HepG2 (cell line): Measurements from ENCODE around the gene DOK7. TPM values are rescaled to one million over a fixed set of nuclear protein-coding genes. Genes with fewer than 3 reads are reported as not detected.
A peak's percentile ranks its signal among the peaks of the same experiment; 100 is the strongest.

ENCODE experiments used
- JARID2 ChIP-seq: sonication (generic); formaldehyde crosslinking; IDR thresholded peaks from 2 replicates; pipeline ENCODE4 v1.8.1; 2023; ENCODE audit warnings: missing genetic modification reagents, inconsistent platforms; ENCODE audit not compliant: insufficient replicate concordance
- KLF12 ChIP-seq: sonication (generic); formaldehyde crosslinking; IDR thresholded peaks from 2 replicates; pipeline ENCODE4 v1.4.0; 2020; ENCODE audit warnings: missing genetic modification reagents, borderline replicate concordance
- KLF9 ChIP-seq: IDR thresholded peaks from 2 replicates; pipeline ENCODE4 v1.6.1; 2016; ENCODE audit warnings: low read depth
- MED8 ChIP-seq: sonication (generic); formaldehyde crosslinking; IDR thresholded peaks from 2 replicates; pipeline ENCODE4 v1.8.1; 2023; ENCODE audit warnings: mild to moderate bottlenecking, missing genetic modification reagents; ENCODE audit not compliant: insufficient replicate concordance
- MTF2 ChIP-seq: sonication (generic); formaldehyde crosslinking; IDR thresholded peaks from 2 replicates; pipeline ENCODE4 v1.5.0; 2020; ENCODE audit warnings: missing genetic modification reagents, borderline replicate concordance
- MXD4 ChIP-seq: IDR thresholded peaks from 2 replicates; pipeline ENCODE4 v1.6.1; 2016; ENCODE audit warnings: mild to moderate bottlenecking, missing biosample characterization, missing genetic modification reagents
- NBN ChIP-seq: fragments of 450-650 bp; conservative IDR thresholded peaks from 2 replicates; pipeline ENCODE4 v1.6.1; 2017
- REL ChIP-seq: sonication (generic); formaldehyde crosslinking; conservative IDR thresholded peaks from 2 replicates; pipeline ENCODE4 v1.8.0; 2022; ENCODE audit warnings: mild to moderate bottlenecking, missing genetic modification reagents, moderate library complexity
- RFX3 ChIP-seq: IDR thresholded peaks from 2 replicates; pipeline ENCODE4 v1.6.1; 2016; ENCODE audit warnings: missing biosample characterization, missing genetic modification reagents
- RNF2 ChIP-seq: fragments of 450-650 bp; conservative IDR thresholded peaks from 2 replicates; pipeline ENCODE4 v1.6.1; 2016; ENCODE audit warnings: low read depth
- SIN3A ChIP-seq: IDR thresholded peaks from 2 replicates; pipeline ENCODE4 v1.6.1; 2011; ENCODE audit warnings: low read depth, mild to moderate bottlenecking, control low read depth, low read length, borderline replicate concordance
- TAF1 ChIP-seq: sonication (generic); formaldehyde crosslinking; IDR thresholded peaks from 2 replicates; pipeline ENCODE4 v1.4.0; 2020; ENCODE audit warnings: missing genetic modification reagents
- TBL1XR1 ChIP-seq: fragments of 150-350 bp; IDR thresholded peaks from 2 replicates; pipeline ENCODE4 v1.6.1; 2014; ENCODE audit warnings: borderline replicate concordance, low read length; ENCODE audit not compliant: partially characterized antibody
- TOE1 ChIP-seq: sonication (generic); formaldehyde crosslinking; IDR thresholded peaks from 2 replicates; pipeline ENCODE4 v1.4.0; 2020; ENCODE audit warnings: mild to moderate bottlenecking, missing genetic modification reagents
- ZNF138 ChIP-seq: sonication (generic); formaldehyde crosslinking; IDR thresholded peaks from 2 replicates; pipeline ENCODE4 v1.5.0; 2020; ENCODE audit warnings: mild to moderate bottlenecking, low read depth, missing genetic modification reagents
- ZNF230 ChIP-seq: sonication (generic); formaldehyde crosslinking; IDR thresholded peaks from 2 replicates; pipeline ENCODE4 v1.4.0; 2020; ENCODE audit warnings: mild to moderate bottlenecking, missing genetic modification reagents
- ZNF234 ChIP-seq: sonication (generic); formaldehyde crosslinking; conservative IDR thresholded peaks from 2 replicates; pipeline ENCODE4 v1.5.1; 2020; ENCODE audit warnings: mild to moderate bottlenecking, missing genetic modification reagents
- ZNF331 ChIP-seq: sonication (generic); formaldehyde crosslinking; IDR thresholded peaks from 2 replicates; pipeline ENCODE4 v1.4.0; 2020; ENCODE audit warnings: missing genetic modification reagents
- ZNF33B ChIP-seq: sonication (generic); formaldehyde crosslinking; IDR thresholded peaks from 2 replicates; pipeline ENCODE4 v1.5.1; 2020; ENCODE audit warnings: mild to moderate bottlenecking, missing genetic modification reagents
- ZNF510 ChIP-seq: sonication (generic); formaldehyde crosslinking; IDR thresholded peaks from 2 replicates; pipeline ENCODE4 v1.4.0; 2020; ENCODE audit warnings: low read depth, mild to moderate bottlenecking, missing genetic modification reagents
- ZNF724P ChIP-seq: sonication (generic); formaldehyde crosslinking; IDR thresholded peaks from 2 replicates; pipeline ENCODE4 v1.8.0; 2022; ENCODE audit warnings: missing genetic modification reagents, borderline replicate concordance
- polyA plus RNA-seq, 8 experiments: library from polyadenylated mRNA; depleted of rRNA in 3 of 8; stranded (reverse) in 7 of 8; unstranded in 1 of 8; fragments of >200 nt; fragmentation: Illumina TruSeq in 4 of 8; extraction: Trizol in 4 of 8; gene quantifications; 2 replicates each; pipeline versions ENCODE4 v1.2.1 to v1.2.3, GENCODE V29; 2011 to 2016; ENCODE audit warnings: low read depth in 4 of 8, missing spikeins in 1 of 8, mixed read lengths in 1 of 8; ENCODE audit not compliant: insufficient read depth in 1 of 8
- total RNA-seq, 5 experiments: library from RNA; depleted of rRNA; stranded (reverse); fragments of >200 nt; fragmentation: Illumina TruSeq; extraction: Trizol; gene quantifications; 2 replicates each; pipeline ENCODE4 v1.2.3, GENCODE V29; 2016; ENCODE audit warnings: low read depth in 1 of 5
- TF ChIP-seq, protein P1 (sequence below): IDR thresholded peaks from 2 replicates; pipeline ENCODE4 v1.6.1; 2016; ENCODE audit warnings: low read depth, borderline replicate concordance
- TF ChIP-seq, protein P2 (sequence below): sonication (generic); formaldehyde crosslinking; IDR thresholded peaks from 2 replicates; pipeline ENCODE4 v1.5.0; 2020; ENCODE audit warnings: missing genetic modification reagents, mild to moderate bottlenecking, borderline replicate concordance
- TF ChIP-seq, protein P3 (sequence below): sonication (generic); formaldehyde crosslinking; IDR thresholded peaks from 2 replicates; pipeline ENCODE4 v1.4.0; 2020; ENCODE audit warnings: mild to moderate bottlenecking, missing genetic modification reagents
- TF ChIP-seq, protein P4 (sequence below): sonication (generic); formaldehyde crosslinking; IDR thresholded peaks from 2 replicates; pipeline ENCODE4 v1.8.1; 2022; ENCODE audit warnings: low read depth, mild to moderate bottlenecking, missing genetic modification reagents

Gene DOK7
- total and polyA plus RNA-seq, 2 of the 13 experiments (the other 11 are each of a cell fraction or from before 2014, with no cell fraction given): 0.03 to 0.07 TPM

DNA sequence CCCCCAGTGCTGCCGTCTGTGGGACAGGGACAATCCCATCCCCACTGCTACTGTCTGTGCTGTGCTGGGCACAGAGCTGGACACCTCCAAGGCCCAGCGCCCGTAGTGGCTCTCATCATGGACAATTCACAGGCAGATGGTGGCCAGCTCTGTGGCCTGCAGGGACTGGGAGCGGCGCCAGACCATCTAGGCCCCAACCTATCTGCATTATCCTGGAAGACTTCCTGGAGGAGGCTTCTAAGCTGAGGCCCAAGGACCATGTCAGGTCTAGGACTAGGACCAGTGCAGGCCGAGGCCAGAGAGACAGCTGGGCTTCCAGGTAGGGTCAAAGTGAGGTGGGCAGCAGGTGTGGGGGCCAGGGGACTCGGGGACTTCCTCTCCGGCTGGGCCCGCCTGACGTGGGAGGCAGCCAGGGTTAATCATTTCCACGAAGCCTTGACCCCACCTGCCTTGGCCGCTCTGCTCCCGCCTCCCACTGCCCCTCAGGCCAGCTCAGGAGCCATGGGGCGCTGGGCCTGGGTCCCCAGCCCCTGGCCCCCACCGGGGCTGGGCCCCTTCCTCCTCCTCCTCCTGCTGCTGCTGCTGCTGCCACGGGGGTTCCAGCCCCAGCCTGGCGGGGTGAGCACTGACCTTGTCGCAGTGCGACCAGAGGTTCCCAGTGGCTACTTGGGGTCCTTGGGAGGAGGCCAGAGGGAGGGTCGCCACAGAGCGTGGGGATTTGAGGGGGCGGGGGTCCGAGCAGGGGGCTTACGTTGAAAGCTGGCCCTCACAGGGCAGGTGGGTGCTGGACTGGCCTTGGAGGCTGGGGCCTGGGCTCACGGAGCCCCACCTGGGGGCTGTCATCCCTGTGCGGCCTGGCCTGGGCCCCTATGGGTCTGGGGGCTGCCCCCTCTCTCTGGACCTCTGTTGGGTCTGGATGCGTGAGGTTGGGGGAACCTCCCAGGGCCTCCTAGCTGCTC lies 21.3 kb upstream of the DOK7 start, which contains the start of gene HGFAC (continued):
- TF ChIP-seq KLF12 (0 out of 2 replicates have a peak, but pooled peaks have one; percentile 41), ZNF230 (CRISPR knock-in tag) (no peak; the same call in 1 of the 2 replicates), KLF9 (no peak), ZNF234 (CRISPR knock-in tag) (no peak), MTF2 (CRISPR knock-in tag) (no peak), MXD4 (CRISPR knock-in tag) (no peak; the same call in 1 of the 2 replicates), TAF1 (CRISPR knock-in tag) (peak; percentile 35; the same call in 1 of the 2 replicates), ZNF33B (CRISPR knock-in tag) (0 out of 2 replicates have a peak, but pooled peaks have one; percentile 34), ZNF510 (CRISPR knock-in tag) (no peak), TBL1XR1 (no peak), ZNF724P (CRISPR knock-in tag) (no peak), RFX3 (no peak), SIN3A (peak; percentile 68; the same call in 1 of the 2 replicates), RNF2 (no peak), JARID2 (CRISPR knock-in tag) (no peak), ZNF331 (CRISPR knock-in tag) (no peak), REL (CRISPR knock-in tag) (no peak), NBN (no peak), TOE1 (CRISPR knock-in tag) (no peak), MED8 (peak; percentile 77), ZNF138 (no peak)
- TF ChIP-seq, protein P1, sequence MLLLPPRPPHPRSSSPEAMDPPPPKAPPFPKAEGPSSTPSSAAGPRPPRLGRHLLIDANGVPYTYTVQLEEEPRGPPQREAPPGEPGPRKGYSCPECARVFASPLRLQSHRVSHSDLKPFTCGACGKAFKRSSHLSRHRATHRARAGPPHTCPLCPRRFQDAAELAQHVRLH (CRISPR knock-in tag): no peak
- TF ChIP-seq, protein P2, sequence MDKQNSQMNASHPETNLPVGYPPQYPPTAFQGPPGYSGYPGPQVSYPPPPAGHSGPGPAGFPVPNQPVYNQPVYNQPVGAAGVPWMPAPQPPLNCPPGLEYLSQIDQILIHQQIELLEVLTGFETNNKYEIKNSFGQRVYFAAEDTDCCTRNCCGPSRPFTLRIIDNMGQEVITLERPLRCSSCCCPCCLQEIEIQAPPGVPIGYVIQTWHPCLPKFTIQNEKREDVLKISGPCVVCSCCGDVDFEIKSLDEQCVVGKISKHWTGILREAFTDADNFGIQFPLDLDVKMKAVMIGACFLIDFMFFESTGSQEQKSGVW: no peak
- TF ChIP-seq, protein P3, sequence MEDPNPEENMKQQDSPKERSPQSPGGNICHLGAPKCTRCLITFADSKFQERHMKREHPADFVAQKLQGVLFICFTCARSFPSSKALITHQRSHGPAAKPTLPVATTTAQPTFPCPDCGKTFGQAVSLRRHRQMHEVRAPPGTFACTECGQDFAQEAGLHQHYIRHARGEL (CRISPR knock-in tag): 0 out of 2 replicates have a peak, but pooled peaks have one; percentile 51
- TF ChIP-seq, protein P4, sequence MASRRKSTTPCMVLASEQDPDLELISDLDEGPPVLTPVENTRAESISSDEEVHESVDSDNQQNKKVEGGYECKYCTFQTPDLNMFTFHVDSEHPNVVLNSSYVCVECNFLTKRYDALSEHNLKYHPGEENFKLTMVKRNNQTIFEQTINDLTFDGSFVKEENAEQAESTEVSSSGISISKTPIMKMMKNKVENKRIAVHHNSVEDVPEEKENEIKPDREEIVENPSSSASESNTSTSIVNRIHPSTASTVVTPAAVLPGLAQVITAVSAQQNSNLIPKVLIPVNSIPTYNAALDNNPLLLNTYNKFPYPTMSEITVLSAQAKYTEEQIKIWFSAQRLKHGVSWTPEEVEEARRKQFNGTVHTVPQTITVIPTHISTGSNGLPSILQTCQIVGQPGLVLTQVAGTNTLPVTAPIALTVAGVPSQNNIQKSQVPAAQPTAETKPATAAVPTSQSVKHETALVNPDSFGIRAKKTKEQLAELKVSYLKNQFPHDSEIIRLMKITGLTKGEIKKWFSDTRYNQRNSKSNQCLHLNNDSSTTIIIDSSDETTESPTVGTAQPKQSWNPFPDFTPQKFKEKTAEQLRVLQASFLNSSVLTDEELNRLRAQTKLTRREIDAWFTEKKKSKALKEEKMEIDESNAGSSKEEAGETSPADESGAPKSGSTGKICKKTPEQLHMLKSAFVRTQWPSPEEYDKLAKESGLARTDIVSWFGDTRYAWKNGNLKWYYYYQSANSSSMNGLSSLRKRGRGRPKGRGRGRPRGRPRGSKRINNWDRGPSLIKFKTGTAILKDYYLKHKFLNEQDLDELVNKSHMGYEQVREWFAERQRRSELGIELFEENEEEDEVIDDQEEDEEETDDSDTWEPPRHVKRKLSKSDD (CRISPR knock-in tag): 0 out of 2 replicates have a peak, but pooled peaks have one; percentile 8
